PC-9 (cell line): Measurements from ENCODE around the gene MRPS23. TPM values are rescaled to one million over a fixed set of nuclear protein-coding genes. Genes with fewer than 3 reads are reported as not detected.

Experiments used
- BruUV-seq: library from RNA; stranded (reverse); fragments of 400-500 nt; replicated peaks from 2 replicates; lab custom pipeline; 2021; lab: Mats Ljungman, UMichigan
- CTCF ChIA-PET: fragments of 300-600 bp; sonication (Branson Sonifier 250); formaldehyde crosslinking; loops from one replicate; lab custom pipeline; 2022; ENCODE audit warnings: antibody characterized with exemption; lab: Charles Lee
- POLR2A ChIA-PET: fragments of 300-600 bp; sonication (Branson Sonifier 250); formaldehyde crosslinking; loops from one replicate; lab custom pipeline; 2022; ENCODE audit warnings: antibody characterized with exemption; ENCODE audit not compliant: unreplicated experiment; lab: Charles Lee
- DNase-seq, 2 experiments: peaks; one replicate each; pipeline versions ENCODE4 v3.0.0 to v3.0.0-alpha.2; 2015 to 2022; ENCODE audit warnings: mixed read lengths in 1 of 2
- H2AFZ ChIP-seq: fragments of 200-600 bp; sonication (generic); 2 replicates; pipeline ENCODE4 v1.8.1; 2017; ENCODE audit warnings: antibody characterized with exemption
- H3F3A ChIP-seq: fragments of 200-600 bp; sonication (generic); 2 replicates; pipeline ENCODE4 v1.8.1; 2017; ENCODE audit warnings: antibody characterized with exemption, mild to moderate bottlenecking, low read depth; ENCODE audit not compliant: insufficient read depth
- H3K27ac ChIP-seq: fragments of 200-600 bp; sonication (generic); 2 replicates; pipeline ENCODE4 v1.6.1; 2016; ENCODE audit warnings: mixed run types
- H3K27me3 ChIP-seq: fragments of 200-600 bp; sonication (generic); 2 replicates; pipeline ENCODE4 v1.6.1; 2016; ENCODE audit warnings: low read depth, mixed run types; ENCODE audit not compliant: insufficient read depth
- H3K36me3 ChIP-seq: fragments of 200-600 bp; sonication (generic); 2 replicates; pipeline ENCODE4 v1.6.1; 2016; ENCODE audit warnings: low read depth, mixed run types
- H3K4me1 ChIP-seq: fragments of 200-600 bp; sonication (generic); replicated peaks from 2 replicates; pipeline ENCODE4 v1.6.1; 2016; ENCODE audit warnings: mixed run types; ENCODE audit not compliant: insufficient read depth
- H3K4me2 ChIP-seq: fragments of 200-600 bp; sonication (generic); 2 replicates; pipeline ENCODE4 v1.6.1; 2017; ENCODE audit warnings: mixed run types
- H3K4me3 ChIP-seq: fragments of 200-600 bp; sonication (generic); 2 replicates; pipeline ENCODE4 v1.6.1; 2016; ENCODE audit warnings: mixed run types
- H3K79me2 ChIP-seq: fragments of 200-600 bp; sonication (generic); 2 replicates; pipeline ENCODE4 v1.6.1; 2017; ENCODE audit warnings: low read depth, mixed run types
- H3K9me2 ChIP-seq: fragments of 200-600 bp; sonication (generic); 2 replicates; pipeline ENCODE4 v1.8.1; 2017; ENCODE audit warnings: mild to moderate bottlenecking; ENCODE audit not compliant: insufficient read depth
- H3K9me3 ChIP-seq: fragments of 200-600 bp; sonication (generic); 2 replicates; pipeline ENCODE4 v1.8.1; 2016; ENCODE audit warnings: low read depth; ENCODE audit not compliant: insufficient read depth
- H4K20me1 ChIP-seq: fragments of 200-600 bp; sonication (generic); 2 replicates; pipeline ENCODE4 v1.8.1; 2017; ENCODE audit not compliant: insufficient read depth
- EZH2 ChIP-seq: fragments of 200-600 bp; sonication (generic); IDR thresholded peaks from 2 replicates; pipeline ENCODE4 v1.8.0; 2017; ENCODE audit warnings: antibody characterized with exemption, low read depth
- intact Hi-C: fragments of 100-400 bp; cut with micrococcal nuclease; formaldehyde crosslinking; loops from one replicate; pipeline ENCODE4 v1.10.0; 2022; ENCODE audit not compliant: unreplicated experiment
- total RNA-seq: library from RNA; stranded (reverse); gene quantifications from 2 replicates; pipeline ENCODE4 v1.2.3, GENCODE V29; 2021
- TF ChIP-seq, protein P1 (sequence below): fragments of 200-600 bp; sonication (generic); conservative IDR thresholded peaks from 2 replicates; pipeline ENCODE4 v1.6.1; 2017; ENCODE audit warnings: mixed run types, antibody characterized with exemption, mild to moderate bottlenecking, moderate library complexity

The MRPS23 gene
- total RNA-seq, 1 experiment from 2014 or later, result 49.7 TPM

DNA sequence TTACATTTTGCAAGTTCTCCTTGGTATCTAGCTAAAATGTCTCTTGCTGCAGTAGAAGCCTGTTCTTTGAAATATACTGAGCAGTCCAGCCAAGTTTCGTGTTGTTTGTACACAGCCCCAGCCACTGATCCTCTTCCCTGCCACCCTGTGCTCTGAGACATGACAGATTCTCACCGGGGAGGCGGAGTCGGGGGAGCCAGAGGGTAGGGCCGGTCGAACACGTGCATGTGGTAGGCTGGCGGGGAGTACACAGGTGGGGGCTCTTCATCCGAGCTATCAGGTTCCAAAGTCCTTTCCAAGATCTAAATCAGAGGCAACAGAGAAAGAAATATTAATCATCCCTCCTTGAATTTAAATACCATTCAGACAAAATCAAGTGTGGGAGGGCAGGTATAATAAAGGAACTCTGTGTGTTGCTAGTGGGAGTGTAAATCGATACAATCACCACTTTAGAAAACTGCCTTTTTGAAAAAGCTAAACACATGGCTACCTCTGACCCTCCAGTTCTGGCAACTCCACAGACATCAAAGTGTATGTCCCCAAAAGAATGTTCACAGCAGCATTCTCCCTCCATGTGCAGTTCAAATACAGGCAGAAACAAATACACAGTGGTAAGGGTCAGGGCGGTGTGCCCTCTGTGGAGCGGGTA lies 29.7 kb upstream of the MRPS23 start:
- H3K27me3 ChIP-seq, result no peaks in the 10 kb centered on the region
- ChIA-PET POLR2A (interaction anchor here (0.7 kb wide), 1 partner anchor 12 kb away, joined by 4 read pairs; no protein-coding TSS in a partner anchor), CTCF (interaction anchor here (0.6 to 1.0 kb wide), 2 partner anchors 69 to 751 kb away, joined by 3 read pairs; no protein-coding TSS in a partner anchor)
- H3K4me1 ChIP-seq, result peaks cover 55% of the 10 kb centered on the region
- H3K27ac ChIP-seq, result peak overlapping the region; percentile 59
- H3K4me2 ChIP-seq, result peak overlapping the region; percentile 26
- H3K9me2 ChIP-seq, result no peaks in the 10 kb centered on the region
- peak in 1 of 2 experiments; percentile 49 for DNase-seq
- no peak overlapping the region for H2AFZ ChIP-seq
- H3F3A ChIP-seq, result peaks cover 16% of the 10 kb centered on the region
- no peaks in the 10 kb centered on the region for H4K20me1 ChIP-seq
- H3K9me3 ChIP-seq, result no peaks in the 10 kb centered on the region
- no peak for TF ChIP-seq EZH2
- TF ChIP-seq, protein P1, sequence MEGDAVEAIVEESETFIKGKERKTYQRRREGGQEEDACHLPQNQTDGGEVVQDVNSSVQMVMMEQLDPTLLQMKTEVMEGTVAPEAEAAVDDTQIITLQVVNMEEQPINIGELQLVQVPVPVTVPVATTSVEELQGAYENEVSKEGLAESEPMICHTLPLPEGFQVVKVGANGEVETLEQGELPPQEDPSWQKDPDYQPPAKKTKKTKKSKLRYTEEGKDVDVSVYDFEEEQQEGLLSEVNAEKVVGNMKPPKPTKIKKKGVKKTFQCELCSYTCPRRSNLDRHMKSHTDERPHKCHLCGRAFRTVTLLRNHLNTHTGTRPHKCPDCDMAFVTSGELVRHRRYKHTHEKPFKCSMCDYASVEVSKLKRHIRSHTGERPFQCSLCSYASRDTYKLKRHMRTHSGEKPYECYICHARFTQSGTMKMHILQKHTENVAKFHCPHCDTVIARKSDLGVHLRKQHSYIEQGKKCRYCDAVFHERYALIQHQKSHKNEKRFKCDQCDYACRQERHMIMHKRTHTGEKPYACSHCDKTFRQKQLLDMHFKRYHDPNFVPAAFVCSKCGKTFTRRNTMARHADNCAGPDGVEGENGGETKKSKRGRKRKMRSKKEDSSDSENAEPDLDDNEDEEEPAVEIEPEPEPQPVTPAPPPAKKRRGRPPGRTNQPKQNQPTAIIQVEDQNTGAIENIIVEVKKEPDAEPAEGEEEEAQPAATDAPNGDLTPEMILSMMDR, result no peak
- BruUV-seq, result no TSS peak
- no peaks in the 10 kb centered on the region for H3K79me2 ChIP-seq
- H3K36me3 ChIP-seq, result no peaks in the 10 kb centered on the region; the same call in 1 of the 2 replicates
- intact Hi-C loops, result loop anchor here (1.0 kb wide), 1 partner anchor 11 kb away; no protein-coding TSS in a partner anchor
- no peak overlapping the region for H3K4me3 ChIP-seq

DNA sequence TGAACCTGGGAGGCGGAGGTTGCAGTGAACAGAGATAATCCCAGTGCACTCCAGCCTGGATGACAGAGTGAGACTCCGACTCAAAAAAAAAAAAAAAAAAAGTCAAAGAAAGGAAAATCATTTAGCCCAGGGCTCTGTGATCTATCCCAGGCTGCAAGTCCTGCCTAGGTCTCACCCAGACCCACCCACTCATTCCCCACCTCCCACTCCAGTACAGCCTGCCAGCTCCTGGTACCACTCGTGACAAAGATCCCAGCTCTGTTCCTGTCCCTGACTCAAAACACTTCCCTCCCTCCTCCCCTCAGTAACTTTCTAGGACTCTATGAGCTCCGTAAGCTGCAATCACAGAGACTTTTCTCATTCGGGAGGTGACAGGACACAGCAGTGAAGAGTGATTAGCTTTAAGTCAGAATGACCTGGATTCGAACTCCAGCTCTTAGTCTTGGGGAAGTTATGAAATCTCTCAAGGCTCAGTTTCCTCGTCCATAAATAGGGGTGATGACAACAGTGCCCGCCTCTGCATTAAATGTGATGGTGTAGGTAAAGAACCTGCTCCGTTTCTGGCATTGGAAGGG lies 28.0 kb upstream of the MRPS23 start:
- H3K27me3 ChIP-seq, result no peaks in the 10 kb centered on the region
- intact Hi-C loops, result no loop called here

DNA sequence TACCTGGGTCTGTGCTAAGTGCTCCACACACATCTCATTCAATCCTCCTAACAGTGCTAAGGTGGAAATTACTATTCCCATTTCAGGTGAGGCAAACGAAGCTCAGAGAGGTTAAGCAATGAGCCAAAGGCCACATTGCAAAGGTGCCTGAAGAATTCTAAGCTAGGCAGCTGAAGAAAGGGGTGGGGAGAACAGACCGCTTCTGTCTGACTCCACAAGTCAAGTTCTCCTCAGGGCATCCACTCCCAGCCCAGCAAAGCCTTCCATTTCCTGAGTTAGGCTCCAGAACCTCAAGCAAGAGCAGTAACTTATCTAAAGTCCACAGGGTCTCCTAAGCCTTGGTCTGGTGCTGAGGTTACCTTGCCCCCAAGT lies 27.0 kb upstream of the MRPS23 start:
- no peak overlapping the region for H2AFZ ChIP-seq
- no peak overlapping the region for H3K4me3 ChIP-seq
- no peaks in the 10 kb centered on the region for H3K9me3 ChIP-seq
- TF ChIP-seq, protein P1, result no peak
- CTCF ChIA-PET, result no interaction called here
- no peak overlapping the region for H3K27ac ChIP-seq
- no peaks in the 10 kb centered on the region for H4K20me1 ChIP-seq
- H3K9me2 ChIP-seq, result no peaks in the 10 kb centered on the region
- no peak overlapping the region for H3K4me2 ChIP-seq
- POLR2A ChIA-PET, result interaction anchor here (0.7 kb wide), 1 partner anchor 113 kb away, joined by 17 read pairs; no protein-coding TSS in a partner anchor
- no peak for DNase-seq
- no peaks in the 10 kb centered on the region for H3K36me3 ChIP-seq
- H3K27me3 ChIP-seq, result no peaks in the 10 kb centered on the region
- BruUV-seq, result no TSS peak
- H3K79me2 ChIP-seq, result no peaks in the 10 kb centered on the region
- H3K4me1 ChIP-seq, result peaks cover 55% of the 10 kb centered on the region
- peaks cover 16% of the 10 kb centered on the region for H3F3A ChIP-seq
- intact Hi-C loops, result no loop called here

More for the DNA sequence above, 28.0 kb upstream of the MRPS23 start:
- H3K36me3 ChIP-seq, result no peaks in the 10 kb centered on the region
- ChIA-PET POLR2A (interaction anchor here (0.6 to 0.9 kb wide), 2 partner anchors 14 to 70 kb away, joined by 4 read pairs; no protein-coding TSS in a partner anchor), CTCF (interaction anchor here (0.7 to 0.9 kb wide), 2 partner anchors 15 to 123 kb away, joined by 4 to 5 read pairs; no protein-coding TSS in a partner anchor)
- no peak overlapping the region for H3K4me2 ChIP-seq
- peaks cover 16% of the 10 kb centered on the region for H3F3A ChIP-seq
- H3K27ac ChIP-seq, result no peak overlapping the region
- no peaks in the 10 kb centered on the region for H3K9me3 ChIP-seq
- H4K20me1 ChIP-seq, result no peaks in the 10 kb centered on the region
- H2AFZ ChIP-seq, result no peak overlapping the region
- H3K79me2 ChIP-seq, result no peaks in the 10 kb centered on the region
- TF ChIP-seq, protein P1, result no peak
- TF ChIP-seq EZH2, result no peak
- no peak for DNase-seq
- no peaks in the 10 kb centered on the region for H3K9me2 ChIP-seq
- BruUV-seq, result no TSS peak
- H3K4me3 ChIP-seq, result no peak overlapping the region
- peaks cover 55% of the 10 kb centered on the region for H3K4me1 ChIP-seq
